Gastrocnemius medialis (tissue), 4 donors: ENCODE data around the gene ERC2. TPM values are rescaled to one million over a fixed set of nuclear protein-coding genes. Genes with fewer than 3 reads are reported as not detected.

Source experiments
- ATAC-seq, 2 donors: fragments of 150-250 bp; one replicate each; pipeline ENCODE4 v1.9.1; 2016
- DNase-seq, 2 donors: peaks; one replicate each; pipeline ENCODE4 v3.0.0-alpha.2; 2019
- H3K27ac ChIP-seq, 4 donors: fragments of 200-600 bp; sonication (generic); 1 replicate in 1 of 4; 2 replicates in 3 of 4; pipeline ENCODE4 v1.5.1; 2016 to 2018; ENCODE audit warnings: mild to moderate bottlenecking in 2 of 4, moderate library complexity in 1 of 4
- H3K27me3 ChIP-seq, 3 donors: fragments of 200-600 bp; sonication (generic) in 2 of 3; 1 replicate in 1 of 3; 2 replicates in 2 of 3; pipeline versions ENCODE4 v1.5.1 to v1.6.0; 2016 to 2019; ENCODE audit warnings: mild to moderate bottlenecking in 1 of 3, moderate library complexity in 1 of 3
- H3K36me3 ChIP-seq, 2 donors: fragments of 200-600 bp; sonication (generic) in 1 of 2; one replicate each; pipeline ENCODE4 v1.5.1; 2017 to 2018
- H3K4me1 ChIP-seq, 2 donors: fragments of 200-600 bp; sonication (generic) in 1 of 2; one replicate each; pipeline ENCODE4 v1.5.1; 2016 to 2017; ENCODE audit warnings: mild to moderate bottlenecking in 2 of 2
- H3K4me3 ChIP-seq, 4 donors: fragments of 200-600 bp; sonication (generic) in 3 of 4; 1 replicate in 1 of 4; 2 replicates in 3 of 4; pipeline ENCODE4 v1.5.1; 2016 to 2019; ENCODE audit warnings: mild to moderate bottlenecking in 2 of 4
- H3K9me3 ChIP-seq, 3 donors: fragments of 200-600 bp; sonication (generic) in 2 of 3; 1 replicate in 1 of 3; 2 replicates in 2 of 3; pipeline ENCODE4 v1.5.1; 2016 to 2019
- CTCF ChIP-seq, 5 experiments: fragments of 450-650 bp in 3 of 5; fragments of 200-600 bp in 2 of 5; sonication (generic) in 2 of 5; IDR thresholded peaks in 4 of 5; conservative IDR thresholded peaks in 1 of 5; 1 replicate in 4 of 5; 2 replicates in 1 of 5; pipeline ENCODE4 v1.5.1; 2016 to 2019; ENCODE audit warnings: antibody characterized with exemption in 5 of 5, mild to moderate bottlenecking in 3 of 5, moderate library complexity in 3 of 5
- POLR2A ChIP-seq, 2 donors: fragments of 450-650 bp; IDR thresholded peaks; one replicate each; pipeline ENCODE4 v1.6.1; 2017; ENCODE audit warnings: antibody characterized with exemption in 2 of 2, mild to moderate bottlenecking in 2 of 2, moderate library complexity in 2 of 2
- in situ Hi-C, 4 donors: fragments of 200-750 bp; cut with MboI; loops; one replicate each; pipeline versions ENCODE4 v1.15.0 to v1.8.0; 2017; ENCODE audit warnings: low sequenced_read_pairs in 4 of 4
- intact Hi-C: fragments of 100-400 bp; cut with DNase I; formaldehyde crosslinking; loops from one replicate; pipeline ENCODE4 v1.15.1; 2023; ENCODE audit warnings: low total_unique reads
- total RNA-seq, 4 donors: library from RNA; depleted of rRNA; stranded (reverse); fragments of >200 nt; gene quantifications; one replicate each; pipeline versions ENCODE4 v1.1.0 to v1.2.3, GENCODE V29; 2016

Gene ERC2
- total RNA-seq, 4 donors from 2014 or later, result not detected

GRCh38 chr3:55634345-55634744 lies 833.9 kb downstream of the ERC2 start:
- Histone ChIP-seq H3K36me3 (no peaks in the 10 kb centered on the region), H3K27me3 (peaks cover 0 to 2% (median 0%) of the 10 kb centered on the region in 3 donors), H3K27ac (no peak overlapping the region), H3K4me1 (no peaks in the 10 kb centered on the region), H3K4me3 (no peak overlapping the region), H3K9me3 (no peaks in the 10 kb centered on the region)
- DNase-seq (no peak), ATAC-seq (no peak)
- in situ Hi-C loops, result no loop called here
- TF ChIP-seq POLR2A (IDR thresholded peaks at IDR 0.05) (no peak), CTCF (IDR thresholded peaks at IDR 0.05 in 4 of 5, conservative IDR thresholded peaks at IDR 0.05 in 1 of 5) (no peak)
- intact Hi-C loops, result no loop called here

GRCh38 chr3:55633333-55633732 lies 834.9 kb downstream of the ERC2 start:
- Histone ChIP-seq H3K27me3 (no peaks in the 10 kb centered on the region), H3K36me3 (no peaks in the 10 kb centered on the region), H3K4me3 (no peak overlapping the region), H3K9me3 (no peaks in the 10 kb centered on the region), H3K4me1 (no peaks in the 10 kb centered on the region), H3K27ac (no peak overlapping the region)
- DNase-seq, result no peak
- in situ Hi-C loops (no loop called here), intact Hi-C loops (no loop called here)
- no peak for ATAC-seq
- TF ChIP-seq CTCF (IDR thresholded peaks at IDR 0.05 in 4 of 5, conservative IDR thresholded peaks at IDR 0.05 in 1 of 5), result no peak
- no peak for TF ChIP-seq POLR2A (IDR thresholded peaks at IDR 0.05)

- Histone ChIP-seq H3K4me1 (no peaks in the 10 kb centered on the region), H3K27me3 (no peaks in the 10 kb centered on the region), H3K4me3 (no peak overlapping the region), H3K9me3 (no peaks in the 10 kb centered on the region), H3K27ac (no peak overlapping the region), H3K36me3 (no peaks in the 10 kb centered on the region)
- no peak for TF ChIP-seq CTCF (IDR thresholded peaks at IDR 0.05 in 4 of 5, conservative IDR thresholded peaks at IDR 0.05 in 1 of 5)
- TF ChIP-seq POLR2A (IDR thresholded peaks at IDR 0.05), result no peak
- ATAC-seq, result no peak
- intact Hi-C loops (no loop called here), in situ Hi-C loops (no loop called here)
- no peak for DNase-seq
These were observed 836.4 kb downstream of the ERC2 start for GRCh38 chr3:55631766-55632331.

- Histone ChIP-seq H3K4me3 (no peak overlapping the region), H3K4me1 (no peaks in the 10 kb centered on the region), H3K9me3 (no peaks in the 10 kb centered on the region), H3K27ac (no peak overlapping the region), H3K27me3 (no peaks in the 10 kb centered on the region), H3K36me3 (no peaks in the 10 kb centered on the region)
- intact Hi-C loops (no loop called here), in situ Hi-C loops (no loop called here)
- no peak for DNase-seq
- ATAC-seq, result no peak
- TF ChIP-seq POLR2A (IDR thresholded peaks at IDR 0.05), result no peak
- no peak for TF ChIP-seq CTCF (IDR thresholded peaks at IDR 0.05 in 4 of 5, conservative IDR thresholded peaks at IDR 0.05 in 1 of 5)
These were observed 837.4 kb downstream of the ERC2 start for GRCh38 chr3:55630921-55631299.
